HCT116 (cell line): ENCODE measurements around the gene TNFRSF6B.

ENCODE experiments used
- ATF3 ChIP-seq: IDR thresholded peaks from 2 replicates; pipeline ENCODE4 v1.6.1; 2012
- CTCF ChIP-seq, 3 experiments: fragments of 200-600 bp in 1 of 3; sonication (generic) in 1 of 3; IDR thresholded peaks in 2 of 3; conservative IDR thresholded peaks in 1 of 3; 2 replicates each; pipeline ENCODE4 v1.5.1; 2012 to 2017; ENCODE audit warnings: low read depth in 2 of 3, low read length in 2 of 3, antibody characterized with exemption in 1 of 3, borderline replicate concordance in 1 of 3, control low read depth in 1 of 3, mild to moderate bottlenecking in 1 of 3, mixed read lengths in 1 of 3, mixed run types in 1 of 3, moderate library complexity in 1 of 3; ENCODE audit not compliant: insufficient read depth in 1 of 3
- EZH2 ChIP-seq: fragments of 200-600 bp; sonication (generic); IDR thresholded peaks from 2 replicates; pipeline ENCODE4 v1.6.1; 2017; ENCODE audit warnings: antibody characterized with exemption, mixed run types
- MAX ChIP-seq: IDR thresholded peaks from 2 replicates; pipeline ENCODE4 v1.6.1; 2012
- POLR2A ChIP-seq: IDR thresholded peaks from 2 replicates; pipeline ENCODE4 v1.7.0; 2011; ENCODE audit warnings: borderline replicate concordance; ENCODE audit not compliant: insufficient read depth, insufficient read length; ENCODE audit errors: extremely low read depth
- POLR2AphosphoS5 ChIP-seq: IDR thresholded peaks from 2 replicates; pipeline ENCODE4 v1.6.1; 2011; ENCODE audit warnings: mild to moderate bottlenecking, low read depth, low read length, moderate library complexity
- RAD21 ChIP-seq: IDR thresholded peaks from 2 replicates; pipeline ENCODE4 v1.6.1; 2012; ENCODE audit warnings: low read depth, mild to moderate bottlenecking
- REST ChIP-seq: IDR thresholded peaks from 2 replicates; pipeline ENCODE4 v1.6.1; 2012; ENCODE audit warnings: low read depth
- SP1 ChIP-seq: IDR thresholded peaks from 2 replicates; pipeline ENCODE4 v1.6.1; 2012; ENCODE audit warnings: low read depth
- YY1 ChIP-seq: IDR thresholded peaks from 2 replicates; pipeline ENCODE4 v1.6.1; 2011; ENCODE audit warnings: low read length, low read depth, moderate library complexity, mild to moderate bottlenecking; ENCODE audit not compliant: insufficient replicate concordance; ENCODE audit errors: extremely low read depth
- ZBTB33 ChIP-seq: IDR thresholded peaks from 2 replicates; pipeline ENCODE4 v1.6.1; 2011; ENCODE audit warnings: mild to moderate bottlenecking, low read length, moderate library complexity; ENCODE audit not compliant: insufficient replicate concordance; ENCODE audit errors: extremely low read depth
- ZFX ChIP-seq: fragments of 450-650 bp; IDR thresholded peaks from 2 replicates; pipeline ENCODE4 v1.6.1; 2017

- TF ChIP-seq POLR2AphosphoS5 = no peak
- no peak for TF ChIP-seq POLR2A
- TF ChIP-seq CTCF (IDR thresholded peaks at IDR 0.05 in 2 of 3, conservative IDR thresholded peaks at IDR 0.05 in 1 of 3; ENCODE audit: borderline replicate concordance in 1 of 3, insufficient read depth in 1 of 3, low read depth in 2 of 3, low read length in 2 of 3) = no peak
- no peak for TF ChIP-seq SP1
- no peak for TF ChIP-seq EZH2
- TF ChIP-seq ZBTB33 = no peak
- no peak for TF ChIP-seq RAD21
- TF ChIP-seq YY1 = no peak
- no peak for TF ChIP-seq ATF3
- no peak for TF ChIP-seq MAX
- TF ChIP-seq ZFX = no peak
- TF ChIP-seq REST = no peak
Observed at GRCh38 chr20:63673951-63674350, 22.5 kb upstream of the TNFRSF6B start.
